Osteocyte (in vitro differentiated cells): ENCODE measurements around the gene ENTPD6. TPM values are rescaled to one million over a fixed set of nuclear protein-coding genes. Genes with fewer than 3 reads are reported as not detected.
A peak's percentile ranks its signal among the peaks of the same experiment; 100 is the strongest.

ENCODE experiments used
- DNase-seq: peaks from one replicate; pipeline ENCODE4 v3.0.0; 2021; ENCODE audit warnings: mixed read lengths; ENCODE audit not compliant: unreplicated experiment; ENCODE audit errors: extremely low spot score
- H3K27ac Mint-ChIP-seq: one replicate; pipeline ENCODE4 v1.8.0; 2021; ENCODE audit warnings: mild to moderate bottlenecking, mixed read lengths; ENCODE audit not compliant: unreplicated experiment
- H3K27me3 Mint-ChIP-seq: one replicate; pipeline ENCODE4 v1.8.0; 2021; ENCODE audit warnings: mixed read lengths; ENCODE audit not compliant: unreplicated experiment
- H3K36me3 Mint-ChIP-seq: one replicate; pipeline ENCODE4 v1.8.0; 2021; ENCODE audit warnings: mixed read lengths; ENCODE audit not compliant: unreplicated experiment
- H3K4me1 Mint-ChIP-seq: one replicate; pipeline ENCODE4 v1.8.0; 2021; ENCODE audit warnings: mixed read lengths; ENCODE audit not compliant: unreplicated experiment
- H3K4me3 Mint-ChIP-seq: one replicate; pipeline ENCODE4 v1.8.0; 2021; ENCODE audit warnings: mild to moderate bottlenecking, moderate library complexity, mixed read lengths; ENCODE audit not compliant: unreplicated experiment
- H3K9me3 Mint-ChIP-seq: one replicate; pipeline ENCODE4 v1.8.0; 2021; ENCODE audit warnings: mixed read lengths; ENCODE audit not compliant: unreplicated experiment
- total RNA-seq: library from RNA; stranded (reverse); gene quantifications from 2 replicates; pipeline ENCODE4 v1.2.1, GENCODE V29; 2021
- TF ChIP-seq, protein P1 (sequence below): fragments of 200-600 bp; sonication (generic); IDR thresholded peaks from 2 replicates; pipeline ENCODE4 v1.5.0; 2021; ENCODE audit warnings: antibody characterized with exemption, mild to moderate bottlenecking, moderate library complexity

The ENTPD6 gene
- total RNA-seq, 1 donor from 2014 or later, result 62.0 TPM

DNA sequence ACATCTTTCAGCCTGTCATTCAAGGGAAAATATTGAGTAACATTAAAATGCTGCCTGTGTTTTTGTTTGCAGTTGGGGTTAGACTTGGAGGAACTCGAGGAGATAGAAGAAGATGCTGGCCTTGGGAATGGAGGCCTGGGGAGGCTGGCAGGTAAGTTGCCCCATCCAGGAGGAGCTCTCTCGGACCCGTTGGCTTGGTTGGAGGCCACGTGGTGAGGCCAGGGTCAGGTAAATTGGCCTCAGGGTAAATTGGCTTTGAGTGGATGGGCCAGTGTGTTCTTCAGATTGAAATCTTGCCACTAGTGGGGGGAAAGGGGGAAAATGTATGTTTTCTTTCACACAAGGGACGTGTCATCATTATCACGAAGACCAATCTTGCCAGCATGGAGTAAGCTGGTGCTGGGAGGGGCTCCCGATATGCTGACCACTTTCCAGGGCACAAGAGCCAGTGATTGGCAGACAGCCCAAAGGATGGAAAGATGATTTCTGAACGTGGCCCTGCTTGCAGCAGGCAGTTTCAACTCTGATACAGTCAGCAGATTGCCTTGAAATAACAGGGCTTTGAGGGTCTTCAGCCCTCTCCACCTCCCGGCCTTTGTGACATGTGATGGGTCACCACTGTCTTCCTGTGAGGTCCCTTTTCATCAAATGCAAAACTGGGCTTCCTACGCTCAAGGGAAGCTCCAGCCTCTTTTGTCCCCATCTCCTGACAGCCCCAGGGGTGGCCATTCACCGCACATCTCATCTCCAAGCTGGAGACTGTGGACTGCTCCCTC is 73.7 kb downstream of the ENTPD6 start:
- Mint-ChIP-seq H3K27ac (no peak overlapping the region), H3K27me3 (no peaks in the 10 kb centered on the region), H3K36me3 (peaks cover 52% of the 10 kb centered on the region), H3K4me3 (no peak overlapping the region), H3K4me1 (no peaks in the 10 kb centered on the region), H3K9me3 (peaks cover 3% of the 10 kb centered on the region)
- peak; percentile 68 for DNase-seq
- TF ChIP-seq, protein P1, sequence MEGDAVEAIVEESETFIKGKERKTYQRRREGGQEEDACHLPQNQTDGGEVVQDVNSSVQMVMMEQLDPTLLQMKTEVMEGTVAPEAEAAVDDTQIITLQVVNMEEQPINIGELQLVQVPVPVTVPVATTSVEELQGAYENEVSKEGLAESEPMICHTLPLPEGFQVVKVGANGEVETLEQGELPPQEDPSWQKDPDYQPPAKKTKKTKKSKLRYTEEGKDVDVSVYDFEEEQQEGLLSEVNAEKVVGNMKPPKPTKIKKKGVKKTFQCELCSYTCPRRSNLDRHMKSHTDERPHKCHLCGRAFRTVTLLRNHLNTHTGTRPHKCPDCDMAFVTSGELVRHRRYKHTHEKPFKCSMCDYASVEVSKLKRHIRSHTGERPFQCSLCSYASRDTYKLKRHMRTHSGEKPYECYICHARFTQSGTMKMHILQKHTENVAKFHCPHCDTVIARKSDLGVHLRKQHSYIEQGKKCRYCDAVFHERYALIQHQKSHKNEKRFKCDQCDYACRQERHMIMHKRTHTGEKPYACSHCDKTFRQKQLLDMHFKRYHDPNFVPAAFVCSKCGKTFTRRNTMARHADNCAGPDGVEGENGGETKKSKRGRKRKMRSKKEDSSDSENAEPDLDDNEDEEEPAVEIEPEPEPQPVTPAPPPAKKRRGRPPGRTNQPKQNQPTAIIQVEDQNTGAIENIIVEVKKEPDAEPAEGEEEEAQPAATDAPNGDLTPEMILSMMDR, result no peak

DNA sequence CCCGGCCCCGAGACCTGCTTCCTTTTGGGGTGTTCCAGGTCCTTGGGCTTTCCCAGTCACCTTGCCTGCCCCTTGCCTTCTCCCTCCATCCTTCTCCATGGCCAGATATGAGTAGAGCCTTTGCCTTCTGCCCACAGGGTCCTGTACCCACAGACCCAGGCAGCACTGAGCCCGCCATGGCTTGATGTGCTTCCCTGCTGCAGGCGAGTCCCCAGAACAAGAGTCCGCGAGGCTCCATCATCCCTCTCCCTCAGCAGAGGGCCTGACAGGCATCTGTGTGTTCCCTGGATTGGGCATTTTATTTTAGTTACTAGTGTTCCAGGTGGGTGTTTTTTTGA is 74.3 kb downstream of the ENTPD6 start:
- H3K27me3 Mint-ChIP-seq, result no peaks in the 10 kb centered on the region
- H3K9me3 Mint-ChIP-seq, result no peaks in the 10 kb centered on the region
- TF ChIP-seq, protein P1, result no peak
- H3K4me3 Mint-ChIP-seq, result no peak overlapping the region
- peaks cover 54% of the 10 kb centered on the region for H3K36me3 Mint-ChIP-seq
- no peaks in the 10 kb centered on the region for H3K4me1 Mint-ChIP-seq
- peak overlapping the region; percentile 14 for H3K27ac Mint-ChIP-seq
- DNase-seq, result no peak

DNA sequence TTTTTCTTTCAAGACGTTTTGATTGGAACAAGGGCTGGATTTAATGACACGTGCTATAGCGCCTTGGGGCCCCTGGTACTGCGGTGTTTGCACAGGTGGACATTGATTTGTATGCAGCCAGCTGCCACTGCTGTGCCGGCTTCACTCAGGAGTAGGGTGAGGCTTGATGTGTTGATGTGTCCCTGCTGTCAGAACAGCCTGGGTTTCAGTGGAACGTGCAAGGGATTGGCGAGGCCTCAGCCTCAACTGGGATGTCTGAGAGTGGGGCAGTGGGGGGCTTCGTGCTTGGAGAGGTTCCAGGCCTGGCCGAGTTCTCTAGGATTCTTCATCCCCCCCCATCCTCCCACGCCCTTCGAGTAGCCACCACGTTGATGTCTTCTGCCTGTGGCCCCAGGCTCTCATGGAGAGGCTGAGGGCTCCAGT is 75.3 kb downstream of the ENTPD6 start:
- DNase-seq, result peak; percentile 51
- H3K27ac Mint-ChIP-seq, result no peak overlapping the region
- H3K4me3 Mint-ChIP-seq, result no peak overlapping the region
- no peaks in the 10 kb centered on the region for H3K9me3 Mint-ChIP-seq
- H3K27me3 Mint-ChIP-seq, result no peaks in the 10 kb centered on the region
- H3K36me3 Mint-ChIP-seq, result peaks cover 62% of the 10 kb centered on the region
- no peaks in the 10 kb centered on the region for H3K4me1 Mint-ChIP-seq
- TF ChIP-seq, protein P1, result no peak

DNA sequence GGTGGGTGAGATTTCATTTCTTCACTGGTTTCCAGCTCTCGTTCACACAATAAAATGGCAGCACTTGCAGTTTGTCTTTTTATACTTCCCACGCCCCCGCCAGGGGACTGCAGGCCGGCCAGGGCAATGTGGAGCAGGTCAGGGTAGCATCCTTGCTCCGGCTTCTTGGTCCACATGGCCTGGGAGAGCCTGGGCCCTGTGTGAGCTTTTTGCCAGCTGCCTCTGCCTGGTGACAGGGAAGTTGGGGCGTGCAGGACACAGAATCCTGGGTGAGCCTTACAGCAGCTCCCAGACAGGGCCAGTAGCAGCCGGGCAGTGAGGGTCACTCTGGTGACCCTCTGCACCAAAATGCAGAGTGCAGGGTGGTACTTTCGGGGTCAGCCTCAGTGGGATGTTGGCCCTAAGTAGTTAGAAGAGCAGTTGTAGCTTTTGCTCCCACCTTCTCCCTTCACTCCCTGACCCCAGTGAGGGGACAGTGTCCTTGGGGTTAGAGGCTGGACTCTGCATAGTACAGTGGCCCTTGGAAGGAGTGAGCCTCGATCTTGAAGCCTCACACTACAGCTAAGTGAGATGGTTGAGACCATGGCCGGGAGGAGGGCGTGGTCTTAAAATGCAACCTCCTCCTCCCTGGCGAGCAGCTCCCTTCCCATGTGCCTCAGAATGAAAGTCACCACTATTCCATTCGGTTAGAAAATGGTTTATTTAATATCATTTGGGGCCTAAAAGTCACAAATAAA is 76.1 kb downstream of the ENTPD6 start:
- Mint-ChIP-seq H3K27me3 (no peaks in the 10 kb centered on the region), H3K4me3 (no peak overlapping the region), H3K36me3 (peaks cover 60% of the 10 kb centered on the region), H3K4me1 (no peaks in the 10 kb centered on the region), H3K27ac (no peak overlapping the region), H3K9me3 (no peaks in the 10 kb centered on the region)
- TF ChIP-seq, protein P1, result no peak
- no peak for DNase-seq
